Erythroblast (primary cell): ENCODE data around the gene GPHA2.

Experiments
- GATA1 ChIP-seq: IDR thresholded peaks from 2 replicates; pipeline ENCODE4 v1.6.1; 2011; ENCODE audit warnings: low read depth, mild to moderate bottlenecking, control low read depth, low read length, moderate library complexity
- POLR2A ChIP-seq: IDR thresholded peaks from 2 replicates; pipeline ENCODE4 v1.6.1; 2011; ENCODE audit warnings: mild to moderate bottlenecking, low read length

DNA sequence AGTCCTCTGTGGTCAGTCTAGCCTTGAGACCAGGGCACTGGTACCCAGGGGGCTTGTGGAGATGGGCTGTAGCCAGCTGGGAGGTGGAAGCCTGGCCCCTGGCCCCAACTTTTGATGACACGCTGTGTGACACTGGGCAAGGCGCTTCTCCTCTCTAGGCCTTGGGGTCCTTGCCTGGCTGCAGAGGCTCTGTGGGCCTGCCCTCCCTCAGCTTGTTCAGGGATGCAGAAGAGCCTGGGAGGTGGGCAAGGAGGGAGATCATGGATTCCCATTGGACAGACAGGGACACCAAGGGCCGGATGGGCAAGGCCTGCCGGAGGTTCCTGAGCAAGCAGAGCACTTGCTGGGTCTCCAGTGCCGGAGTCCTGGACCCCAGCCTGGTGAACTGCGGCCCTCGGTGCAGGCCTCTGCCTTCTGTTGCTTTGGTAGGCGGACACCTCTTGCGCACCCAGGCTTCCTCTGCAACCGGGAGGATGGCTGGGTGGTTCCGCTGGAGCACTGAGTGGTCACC, 12.5 kb downstream of the GPHA2 start:
- TF ChIP-seq POLR2A (no peak), GATA1 (no peak)
